ENCODE measurements around the gene GCK.

The GCK gene

GRCh38 chr7:44138698-44139097 lies 50.5 kb downstream of the GCK start:
- no peak for DNase-seq (ENCODE audit: low spot score)
- in situ Hi-C loops (cut with MboI; ENCODE audit: low pct_unique_long_range_greater_than_20kb, low sequenced_read_pairs, unreplicated experiment): no loop called here
- TF ChIP-seq CTCF (IDR thresholded peaks at IDR 0.05; ENCODE audit: extremely low read depth, insufficient read depth, missing control alignments): no peak

DNA sequence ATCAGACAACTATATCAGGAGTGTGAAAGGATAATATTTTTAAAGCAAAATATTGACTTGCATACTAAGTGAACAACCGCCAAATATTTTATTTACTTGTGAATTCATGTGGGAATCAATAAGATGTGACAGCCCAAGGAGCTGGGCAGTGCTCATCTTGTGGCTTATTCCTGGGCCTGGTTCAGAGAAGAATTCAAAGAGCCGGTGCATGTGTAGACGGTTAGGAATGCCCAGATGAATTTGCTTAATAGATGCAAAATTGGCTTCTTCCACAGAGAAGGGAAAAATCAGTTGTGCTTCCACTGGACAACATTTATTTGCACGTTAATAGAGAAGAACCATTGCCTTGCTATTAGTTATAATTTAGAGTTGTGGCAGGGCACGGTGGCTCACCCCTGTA lies 52.5 kb downstream of the GCK start:
- TF ChIP-seq CTCF (IDR thresholded peaks at IDR 0.05; ENCODE audit: extremely low read depth, insufficient read depth, missing control alignments): no peak
- no peak for DNase-seq (ENCODE audit: low spot score)
- in situ Hi-C loops (cut with MboI; ENCODE audit: low pct_unique_long_range_greater_than_20kb, low sequenced_read_pairs, unreplicated experiment): no loop called here

DNA sequence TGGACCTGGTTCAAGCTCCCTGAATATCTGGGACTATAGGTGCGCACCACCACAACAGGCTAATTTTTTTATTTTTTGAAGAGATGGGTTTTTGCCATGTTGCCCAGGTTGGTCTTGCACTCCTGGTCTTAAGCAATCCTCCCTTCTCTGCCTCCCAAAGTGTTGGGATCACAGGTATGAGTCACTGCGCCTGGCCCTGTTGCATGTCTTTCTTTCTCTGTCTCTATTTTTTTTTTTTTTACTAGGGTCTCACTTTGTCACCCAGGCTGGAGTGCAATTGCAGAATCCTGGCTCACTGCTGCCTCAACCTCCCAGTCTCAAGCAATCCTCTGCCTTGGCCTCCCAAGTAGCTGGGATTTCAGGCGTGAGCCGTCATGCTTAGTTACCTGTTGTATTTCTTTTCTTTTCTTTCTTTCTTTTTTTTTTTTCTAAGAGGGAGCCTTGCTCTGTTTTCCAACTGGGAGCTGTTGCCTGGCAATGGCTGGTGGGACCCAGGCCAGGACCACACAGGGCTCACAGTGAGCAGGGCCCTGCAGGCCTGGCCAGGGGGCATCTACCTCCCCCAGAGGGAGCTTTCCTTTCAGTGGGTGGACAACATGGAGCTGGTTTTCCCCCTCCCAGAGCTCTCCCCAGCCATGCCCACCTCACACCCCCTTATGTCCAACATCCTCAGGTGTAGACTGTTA lies 54.2 kb downstream of the GCK start:
- no peak for DNase-seq (ENCODE audit: low spot score)
- TF ChIP-seq CTCF (IDR thresholded peaks at IDR 0.05; ENCODE audit: extremely low read depth, insufficient read depth, missing control alignments): no peak
- in situ Hi-C loops (cut with MboI; ENCODE audit: low pct_unique_long_range_greater_than_20kb, low sequenced_read_pairs, unreplicated experiment): no loop called here

DNA sequence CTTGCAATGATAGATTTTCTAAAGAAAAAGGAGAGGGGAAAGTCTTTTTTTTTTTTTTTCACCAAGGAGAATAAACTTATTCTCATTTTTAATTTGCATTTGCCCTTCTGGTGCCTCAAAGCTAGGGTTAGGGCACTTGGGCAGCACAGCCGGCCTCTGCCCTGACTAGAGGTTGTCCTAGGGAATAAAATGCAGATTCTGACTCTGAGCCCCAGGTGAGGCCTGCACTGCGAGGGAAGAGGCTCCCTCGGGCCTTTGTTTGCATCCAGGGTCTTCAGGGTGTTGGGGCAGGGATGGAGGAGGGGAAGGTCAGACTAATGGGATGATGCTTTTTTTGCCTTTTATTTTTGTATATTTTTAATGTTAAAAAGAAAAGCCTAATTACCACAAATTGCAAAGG lies 55.9 kb downstream of the GCK start:
- no peak for DNase-seq (ENCODE audit: low spot score)
- no peak for TF ChIP-seq CTCF (IDR thresholded peaks at IDR 0.05; ENCODE audit: extremely low read depth, insufficient read depth, missing control alignments)
- in situ Hi-C loops (cut with MboI; ENCODE audit: low pct_unique_long_range_greater_than_20kb, low sequenced_read_pairs, unreplicated experiment): no loop called here

DNA sequence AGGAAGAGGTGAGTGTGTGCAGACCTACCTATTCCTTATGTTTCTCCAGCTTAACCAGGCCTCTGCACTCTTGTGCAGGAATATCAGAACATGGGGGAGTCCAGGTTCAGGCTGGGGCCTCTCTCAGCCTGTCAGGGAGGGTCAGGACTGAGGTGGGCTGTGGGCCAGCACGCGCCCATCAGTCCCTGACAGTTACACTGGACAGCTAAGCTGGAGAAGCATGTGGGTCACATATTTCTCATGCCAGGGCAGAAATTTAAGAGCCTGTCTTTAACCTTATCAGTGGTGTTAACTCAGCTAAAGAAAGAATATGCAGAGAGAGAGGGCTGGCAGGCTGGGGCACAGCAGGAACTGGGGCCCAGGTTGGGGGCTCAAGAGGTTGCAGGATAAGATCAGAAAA lies 57.2 kb downstream of the GCK start:
- DNase-seq (ENCODE audit: low spot score): no peak
- in situ Hi-C loops (cut with MboI; ENCODE audit: low pct_unique_long_range_greater_than_20kb, low sequenced_read_pairs, unreplicated experiment): no loop called here
- TF ChIP-seq CTCF (IDR thresholded peaks at IDR 0.05; ENCODE audit: extremely low read depth, insufficient read depth, missing control alignments): no peak

DNA sequence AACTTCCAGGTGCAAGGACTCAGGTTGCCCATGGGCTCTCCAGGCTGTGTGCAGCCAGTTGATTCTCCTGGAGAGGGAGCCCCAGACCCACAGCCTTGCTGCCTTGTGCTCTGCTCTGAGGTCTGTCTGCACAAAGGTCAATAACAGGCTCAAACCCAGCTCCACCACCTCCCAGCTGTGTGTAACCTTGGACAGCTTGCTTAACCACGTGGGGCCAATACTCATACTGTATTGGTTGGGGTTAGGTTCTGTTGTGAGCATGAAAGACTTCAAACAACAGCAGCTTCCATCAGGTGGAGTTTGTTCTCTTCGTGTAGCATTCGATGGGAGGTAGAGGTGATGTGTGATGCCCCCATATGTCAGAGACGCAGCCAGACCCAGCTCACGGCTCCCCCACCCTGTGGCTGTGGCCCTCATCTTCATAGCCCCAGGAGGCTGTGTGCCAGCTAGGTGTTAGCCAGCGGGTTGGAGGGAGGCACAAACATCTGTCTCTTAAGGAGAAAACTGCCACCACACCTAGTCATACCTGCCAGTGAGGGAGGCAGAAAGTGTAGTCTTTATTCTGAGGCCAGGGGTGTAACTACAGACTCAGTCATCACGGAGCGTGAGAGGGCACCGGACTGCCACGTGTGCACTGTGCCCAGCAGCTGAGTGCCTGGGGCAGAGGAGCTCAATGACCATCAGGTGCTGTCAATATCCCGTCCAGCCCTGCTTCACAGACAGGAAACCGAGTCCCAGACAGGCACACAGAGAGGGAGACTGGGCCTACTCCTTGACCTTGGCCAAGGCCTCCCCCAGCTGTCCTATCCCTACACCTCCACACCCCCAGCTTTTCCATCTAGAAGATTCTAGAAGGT lies 57.8 kb downstream of the GCK start:
- in situ Hi-C loops (cut with MboI; ENCODE audit: low pct_unique_long_range_greater_than_20kb, low sequenced_read_pairs, unreplicated experiment): no loop called here
- no peak for DNase-seq (ENCODE audit: low spot score)
- peak; percentile 11 for TF ChIP-seq CTCF (IDR thresholded peaks at IDR 0.05; ENCODE audit: extremely low read depth, insufficient read depth, missing control alignments)
